ENCODE measurements around the gene TMEM101. TPM values are rescaled to one million over a fixed set of nuclear protein-coding genes. Genes with fewer than 3 reads are reported as not detected.

The TMEM101 gene
- total and polyA plus RNA-seq, 2 of the 13 experiments (the other 11 are each of a cell fraction or from before 2014, with no cell fraction given): 72.0 to 100 TPM

GRCh38 chr17:44000141-44000860 is 14.5 kb downstream of the TMEM101 start (continued):
- TF ChIP-seq GMEB1 (CRISPR knock-in tag; IDR thresholded peaks at IDR 0.05; ENCODE audit: borderline replicate concordance) (no peak), LBX2 (CRISPR knock-in tag; IDR thresholded peaks at IDR 0.05; ENCODE audit: borderline replicate concordance) (no peak), ARID4A (CRISPR knock-in tag; IDR thresholded peaks at IDR 0.05; ENCODE audit: borderline replicate concordance) (0 out of 2 replicates have a peak, but pooled peaks have one; percentile 23), ZNF253 (CRISPR knock-in tag; IDR thresholded peaks at IDR 0.05; ENCODE audit: borderline replicate concordance) (0 out of 2 replicates have a peak, but pooled peaks have one; percentile 33), RARA (CRISPR knock-in tag; IDR thresholded peaks at IDR 0.05) (no peak)

All from HepG2 (cell line).